A549 (cell line): ENCODE data around the gene C16orf78. TPM values are rescaled to one million over a fixed set of nuclear protein-coding genes. Genes with fewer than 3 reads are reported as not detected.

ENCODE experiments used
- ATAC-seq, 2 experiments: fragments of 200-7000 bp in 1 of 2; fragments of >200 bp in 1 of 2; cut with Nextera tagmentation in 1 of 2; cut with Tn5 transposase in 1 of 2; 3 replicates each; pipeline versions ENCODE4 v1.8.0 to v1.9.1; 2018 to 2020; ENCODE audit warnings: mild to moderate bottlenecking in 1 of 2, moderate library complexity in 1 of 2
- CTCF ChIA-PET: fragments of 300-600 bp; sonication (Branson Sonifier 250); formaldehyde crosslinking; extraction: SDS; loops from one replicate; lab custom pipeline; 2021; ENCODE audit warnings: antibody characterized with exemption, inconsistent platforms; lab: Yijun Ruan, JAX
- POLR2A ChIA-PET: fragments of 350-600 bp; formaldehyde crosslinking; extraction: SDS; loops from one replicate; lab custom pipeline; 2021; ENCODE audit warnings: antibody characterized with exemption, inconsistent platforms; lab: Yijun Ruan, JAX
- DNase-seq, 2 experiments: peaks; one replicate each; pipeline versions ENCODE4 v3.0.0 to v3.0.0-alpha.2; 2011 to 2016; ENCODE audit warnings: low read depth in 1 of 2, low spot score in 1 of 2
- FAIRE-seq: peaks from 2 replicates; lab custom pipeline; 2011; peaks lifted over from hg19 to GRCh38; lab: Jason Lieb, UNC
- H3K27ac ChIP-seq, 2 experiments: fragments of >200 bp; sonication (Bioruptor Twin); formaldehyde crosslinking; 3 replicates each; pipeline ENCODE4 v1.5.1; 2016 to 2017
- H3K4me1 ChIP-seq: fragments of >200 bp; sonication (Bioruptor Twin); formaldehyde crosslinking; 3 replicates; pipeline ENCODE4 v1.6.1; 2016
- H3K4me2 ChIP-seq: fragments of >200 bp; sonication (Bioruptor Twin); formaldehyde crosslinking; 3 replicates; pipeline ENCODE4 v1.6.1; 2016
- H3K4me3 ChIP-seq: fragments of >200 bp; sonication (Bioruptor Twin); formaldehyde crosslinking; 3 replicates; pipeline ENCODE4 v1.5.1; 2016
- H3K9me3 ChIP-seq: fragments of >200 bp; sonication (Bioruptor Twin); formaldehyde crosslinking; 3 replicates; pipeline ENCODE4 v1.6.1; 2016
- ATOH8 ChIP-seq: fragments of 250-450 bp; sonication (Bioruptor Pico); IDR thresholded peaks from 2 replicates; pipeline ENCODE4 v1.5.0; 2020; ENCODE audit warnings: low read depth, mild to moderate bottlenecking, moderate library complexity
- BHLHE40 ChIP-seq: IDR thresholded peaks from 2 replicates; pipeline ENCODE4 v1.6.1; 2012; ENCODE audit warnings: low read depth, low read length, inconsistent platforms
- CHD2 ChIP-seq: fragments of 150-350 bp; IDR thresholded peaks from 2 replicates; pipeline ENCODE4 v1.6.1; 2014; ENCODE audit warnings: low read length; ENCODE audit not compliant: partially characterized antibody
- CHD4 ChIP-seq: fragments of 200-600 bp; sonication (generic); IDR thresholded peaks from 2 replicates; pipeline ENCODE4 v1.6.1; 2016; ENCODE audit warnings: antibody characterized with exemption, mild to moderate bottlenecking, borderline replicate concordance
- CTCF ChIP-seq: fragments of >200 bp; sonication (Bioruptor Twin); formaldehyde crosslinking; IDR thresholded peaks from 3 replicates; pipeline ENCODE4 v1.5.1; 2016
- E2F6 ChIP-seq: IDR thresholded peaks from 2 replicates; pipeline ENCODE4 v1.6.1; 2012; ENCODE audit warnings: low read depth, borderline replicate concordance
- HEYL ChIP-seq: fragments of 250-450 bp; sonication (Bioruptor Pico); IDR thresholded peaks from 2 replicates; pipeline ENCODE4 v1.8.0; 2021; ENCODE audit warnings: mild to moderate bottlenecking, moderate library complexity
- HOXA7 ChIP-seq: fragments of 250-450 bp; sonication (Bioruptor Pico); IDR thresholded peaks from 2 replicates; pipeline ENCODE4 v1.5.0; 2020; ENCODE audit warnings: mild to moderate bottlenecking, moderate library complexity
- HOXB13 ChIP-seq: fragments of 250-450 bp; sonication (Bioruptor Pico); IDR thresholded peaks from 2 replicates; pipeline ENCODE4 v1.5.0; 2020; ENCODE audit warnings: low read depth, mild to moderate bottlenecking, moderate library complexity
- MAZ ChIP-seq: fragments of 150-350 bp; IDR thresholded peaks from 2 replicates; pipeline ENCODE4 v1.6.1; 2014; ENCODE audit warnings: antibody characterized with exemption, low read depth, low read length, borderline replicate concordance
- MYC ChIP-seq: IDR thresholded peaks from 2 replicates; pipeline ENCODE4 v1.6.1; 2012; ENCODE audit warnings: mild to moderate bottlenecking, inconsistent platforms, low read length, improper control_type of control experiment, borderline replicate concordance
- PBX3 ChIP-seq: IDR thresholded peaks from 2 replicates; pipeline ENCODE4 v1.6.1; 2012
- REST ChIP-seq: fragments of 200-600 bp; sonication (generic); IDR thresholded peaks from 2 replicates; pipeline ENCODE4 v1.6.1; 2016; ENCODE audit warnings: antibody characterized with exemption, mild to moderate bottlenecking, moderate library complexity
- RNF2 ChIP-seq: fragments of 200-600 bp; sonication (generic); IDR thresholded peaks from 2 replicates; pipeline ENCODE4 v1.6.1; 2016; ENCODE audit warnings: low read depth, mild to moderate bottlenecking, antibody characterized with exemption, moderate library complexity, borderline replicate concordance
- USF2 ChIP-seq: fragments of 450-650 bp; IDR thresholded peaks from 2 replicates; pipeline ENCODE4 v1.6.1; 2014; ENCODE audit warnings: antibody characterized with exemption
- ZSCAN20 ChIP-seq: fragments of 250-450 bp; sonication (Bioruptor Pico); IDR thresholded peaks from 2 replicates; pipeline ENCODE4 v1.8.0; 2022; ENCODE audit warnings: mild to moderate bottlenecking, moderate library complexity
- WGBS: methylation state at CpG from one replicate; pipeline ENCODE4 v1.1.6; 2017; ENCODE audit errors: missing lambda C conversion rate; 5-methylcytosine and 5-hydroxymethylcytosine counted together
- polyA plus RNA-seq, 4 experiments: library from polyadenylated mRNA; depleted of rRNA in 3 of 4; stranded (reverse); fragments of >200 nt; fragmentation: RNase III in 1 of 4; extraction: RNeasy Plus Mini Kit Qiagen cat#74134 plus additional on column Dnase treatment in 1 of 4; gene quantifications; 2 replicates in 3 of 4; 3 replicates in 1 of 4; pipeline ENCODE4 v1.2.3, GENCODE V29; 2011 to 2017

The C16orf78 gene
- polyA plus RNA-seq, 2 of the 4 experiments (the other 2 are of a cell fraction), result not detected

- no peak for TF ChIP-seq E2F6
- TF ChIP-seq CHD2, result no peak
- no peak for TF ChIP-seq CHD4
- TF ChIP-seq HEYL (CRISPR knock-in tag), result no peak
- TF ChIP-seq ZSCAN20 (CRISPR knock-in tag), result no peak
- no peak for TF ChIP-seq REST
- no peak for TF ChIP-seq CTCF
- TF ChIP-seq RNF2, result no peak
- no peak for TF ChIP-seq BHLHE40
- TF ChIP-seq USF2, result no peak
- no peak for TF ChIP-seq HOXA7 (CRISPR knock-in tag)
- TF ChIP-seq PBX3, result no peak
- TF ChIP-seq ATOH8 (CRISPR knock-in tag), result no peak
- TF ChIP-seq HOXB13 (CRISPR knock-in tag), result no peak
- no peak for TF ChIP-seq MAZ
- TF ChIP-seq MYC, result no peak
- TF ChIP-seq, all 56 proteins: peak for 0
- no peaks in the 10 kb centered on the region for H3K9me3 ChIP-seq
- DNase-seq, result no peak
- no peak for ATAC-seq
- POLR2A ChIA-PET, result no interaction called here
- H3K27ac ChIP-seq, result no peak overlapping the region
- WGBS, result 2% methylated on average over 4 of the region's 4 CpGs
- H3K4me3 ChIP-seq, result no peak overlapping the region
- CTCF ChIA-PET, result no interaction called here
- no peaks in the 10 kb centered on the region for H3K4me1 ChIP-seq
- no peak for FAIRE-seq
- no peak overlapping the region for H3K4me2 ChIP-seq
These were observed 45.3 kb upstream of the C16orf78 start for GRCh38 chr16:49328325-49328724.
